SK-N-SH (cell line): ENCODE measurements around the gene CYP2C18.

Experiments used
- CHD2 ChIP-seq: fragments of 150-350 bp; IDR thresholded peaks from 2 replicates; pipeline ENCODE4 v1.6.1; 2018; ENCODE audit warnings: low read length; ENCODE audit not compliant: partially characterized antibody
- EP300 ChIP-seq, 2 experiments: IDR thresholded peaks; 2 replicates each; pipeline versions ENCODE4 v1.4.0 to v1.6.1; 2012; ENCODE audit warnings: borderline replicate concordance in 1 of 2, low read depth in 1 of 2, low read length in 1 of 2
- EZH2phosphoT487 ChIP-seq: fragments of 200-600 bp; sonication (generic); IDR thresholded peaks from 2 replicates; pipeline ENCODE4 v1.6.1; 2017; ENCODE audit warnings: low read depth, mixed run types, mild to moderate bottlenecking, antibody characterized with exemption, moderate library complexity, borderline replicate concordance
- FOXJ3 ChIP-seq: sonication (generic); formaldehyde crosslinking; IDR thresholded peaks from 2 replicates; pipeline ENCODE4 v1.5.1; 2020; ENCODE audit warnings: mild to moderate bottlenecking, missing genetic modification reagents
- FOXM1 ChIP-seq: IDR thresholded peaks from 2 replicates; pipeline ENCODE4 v1.4.0; 2012; ENCODE audit warnings: low read depth, mild to moderate bottlenecking
- MXI1 ChIP-seq: IDR thresholded peaks from 2 replicates; pipeline ENCODE4 v1.6.1; 2012; ENCODE audit warnings: mild to moderate bottlenecking, low read depth, low read length, improper control_type of control experiment
- NRF1 ChIP-seq: IDR thresholded peaks from 2 replicates; pipeline ENCODE4 v1.6.1; 2012; ENCODE audit warnings: low read depth, mild to moderate bottlenecking, low read length
- RFX5 ChIP-seq: IDR thresholded peaks from 2 replicates; pipeline ENCODE4 v1.6.1; 2012; ENCODE audit warnings: mild to moderate bottlenecking, improper control_type of control experiment, low read length
- RXRA ChIP-seq: IDR thresholded peaks from 2 replicates; pipeline ENCODE4 v1.4.0; 2012; ENCODE audit warnings: low read depth, mild to moderate bottlenecking, borderline replicate concordance
- SIN3A ChIP-seq: IDR thresholded peaks from 2 replicates; pipeline ENCODE4 v1.6.1; 2012; ENCODE audit warnings: low read depth, mild to moderate bottlenecking, low read length, moderate library complexity, borderline replicate concordance
- TEAD4 ChIP-seq: IDR thresholded peaks from 2 replicates; pipeline ENCODE4 v1.4.0; 2012; ENCODE audit warnings: mild to moderate bottlenecking, borderline replicate concordance; ENCODE audit not compliant: insufficient read depth
- TF ChIP-seq, protein P1 (sequence below): fragments of 200-600 bp; sonication (generic); IDR thresholded peaks from 2 replicates; pipeline ENCODE4 v1.6.1; 2017; ENCODE audit warnings: antibody characterized with exemption, mild to moderate bottlenecking, moderate library complexity
- TF ChIP-seq, protein P2 (sequence below): IDR thresholded peaks from 2 replicates; pipeline ENCODE4 v1.6.1; 2012; ENCODE audit warnings: mild to moderate bottlenecking, low read depth, low read length, moderate library complexity

DNA sequence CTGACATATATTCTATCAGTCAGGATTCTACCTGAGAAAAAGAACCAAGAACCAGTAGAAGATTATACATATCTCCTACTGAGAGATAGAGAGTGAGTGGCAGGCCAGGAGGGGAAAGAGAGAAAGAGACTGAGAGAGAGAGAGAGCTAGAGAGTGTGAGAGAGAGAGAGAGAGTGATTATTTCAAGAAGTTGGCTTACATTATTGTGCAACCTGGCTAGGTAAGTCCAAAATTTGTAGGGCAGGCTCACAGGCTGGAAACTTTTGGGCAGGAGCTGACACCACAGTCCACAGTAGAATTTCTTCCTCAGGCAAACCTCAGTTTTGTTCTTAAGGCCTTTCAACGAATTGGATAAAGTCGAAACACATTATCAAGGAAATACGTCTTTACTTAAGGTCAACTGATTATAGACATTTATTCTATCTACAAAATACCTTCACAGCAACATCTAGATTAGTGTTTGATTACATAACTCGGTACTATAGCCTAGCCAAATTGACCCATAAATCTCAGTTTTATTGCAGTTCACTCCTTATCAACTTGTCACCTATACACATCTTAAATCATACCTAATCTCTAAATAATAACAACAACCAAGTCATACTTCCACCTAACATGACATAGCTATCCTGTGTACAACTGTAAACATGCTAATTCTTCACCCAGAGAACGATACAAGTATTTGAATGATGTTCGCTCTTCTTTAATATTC, 17.0 kb upstream of the CYP2C18 start:
- TF ChIP-seq, protein P1, sequence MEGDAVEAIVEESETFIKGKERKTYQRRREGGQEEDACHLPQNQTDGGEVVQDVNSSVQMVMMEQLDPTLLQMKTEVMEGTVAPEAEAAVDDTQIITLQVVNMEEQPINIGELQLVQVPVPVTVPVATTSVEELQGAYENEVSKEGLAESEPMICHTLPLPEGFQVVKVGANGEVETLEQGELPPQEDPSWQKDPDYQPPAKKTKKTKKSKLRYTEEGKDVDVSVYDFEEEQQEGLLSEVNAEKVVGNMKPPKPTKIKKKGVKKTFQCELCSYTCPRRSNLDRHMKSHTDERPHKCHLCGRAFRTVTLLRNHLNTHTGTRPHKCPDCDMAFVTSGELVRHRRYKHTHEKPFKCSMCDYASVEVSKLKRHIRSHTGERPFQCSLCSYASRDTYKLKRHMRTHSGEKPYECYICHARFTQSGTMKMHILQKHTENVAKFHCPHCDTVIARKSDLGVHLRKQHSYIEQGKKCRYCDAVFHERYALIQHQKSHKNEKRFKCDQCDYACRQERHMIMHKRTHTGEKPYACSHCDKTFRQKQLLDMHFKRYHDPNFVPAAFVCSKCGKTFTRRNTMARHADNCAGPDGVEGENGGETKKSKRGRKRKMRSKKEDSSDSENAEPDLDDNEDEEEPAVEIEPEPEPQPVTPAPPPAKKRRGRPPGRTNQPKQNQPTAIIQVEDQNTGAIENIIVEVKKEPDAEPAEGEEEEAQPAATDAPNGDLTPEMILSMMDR, result no peak
- TF ChIP-seq RXRA (no peak), RFX5 (no peak), EP300 (IDR thresholded peaks at IDR 0.05; ENCODE audit: borderline replicate concordance in 1 of 2, low read depth in 1 of 2, low read length in 1 of 2) (no peak), TEAD4 (no peak), MXI1 (no peak), FOXM1 (no peak), CHD2 (no peak), FOXJ3 (CRISPR knock-in tag) (no peak), SIN3A (no peak), NRF1 (no peak), EZH2phosphoT487 (no peak)
- TF ChIP-seq, protein P2, sequence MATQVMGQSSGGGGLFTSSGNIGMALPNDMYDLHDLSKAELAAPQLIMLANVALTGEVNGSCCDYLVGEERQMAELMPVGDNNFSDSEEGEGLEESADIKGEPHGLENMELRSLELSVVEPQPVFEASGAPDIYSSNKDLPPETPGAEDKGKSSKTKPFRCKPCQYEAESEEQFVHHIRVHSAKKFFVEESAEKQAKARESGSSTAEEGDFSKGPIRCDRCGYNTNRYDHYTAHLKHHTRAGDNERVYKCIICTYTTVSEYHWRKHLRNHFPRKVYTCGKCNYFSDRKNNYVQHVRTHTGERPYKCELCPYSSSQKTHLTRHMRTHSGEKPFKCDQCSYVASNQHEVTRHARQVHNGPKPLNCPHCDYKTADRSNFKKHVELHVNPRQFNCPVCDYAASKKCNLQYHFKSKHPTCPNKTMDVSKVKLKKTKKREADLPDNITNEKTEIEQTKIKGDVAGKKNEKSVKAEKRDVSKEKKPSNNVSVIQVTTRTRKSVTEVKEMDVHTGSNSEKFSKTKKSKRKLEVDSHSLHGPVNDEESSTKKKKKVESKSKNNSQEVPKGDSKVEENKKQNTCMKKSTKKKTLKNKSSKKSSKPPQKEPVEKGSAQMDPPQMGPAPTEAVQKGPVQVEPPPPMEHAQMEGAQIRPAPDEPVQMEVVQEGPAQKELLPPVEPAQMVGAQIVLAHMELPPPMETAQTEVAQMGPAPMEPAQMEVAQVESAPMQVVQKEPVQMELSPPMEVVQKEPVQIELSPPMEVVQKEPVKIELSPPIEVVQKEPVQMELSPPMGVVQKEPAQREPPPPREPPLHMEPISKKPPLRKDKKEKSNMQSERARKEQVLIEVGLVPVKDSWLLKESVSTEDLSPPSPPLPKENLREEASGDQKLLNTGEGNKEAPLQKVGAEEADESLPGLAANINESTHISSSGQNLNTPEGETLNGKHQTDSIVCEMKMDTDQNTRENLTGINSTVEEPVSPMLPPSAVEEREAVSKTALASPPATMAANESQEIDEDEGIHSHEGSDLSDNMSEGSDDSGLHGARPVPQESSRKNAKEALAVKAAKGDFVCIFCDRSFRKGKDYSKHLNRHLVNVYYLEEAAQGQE, result no peak
